WTC11 (cell line): ENCODE results near the gene REX1BD. TPM values are rescaled to one million over a fixed set of nuclear protein-coding genes. Genes with fewer than 3 reads are reported as not detected.

Experiments
- ATAC-seq: fragments of 200-7000 bp; cut with Tn5 transposase; 2 replicates; pipeline ENCODE4 v1.10.0; 2021; ENCODE audit warnings: mild to moderate bottlenecking, moderate library complexity
- CTCF ChIA-PET: fragments of 300-600 bp; sonication (Branson Sonifier 250); formaldehyde crosslinking; loops from one replicate; lab custom pipeline; 2021; ENCODE audit warnings: antibody characterized with exemption; lab: Charles Lee
- POLR2A ChIA-PET: fragments of 350-600 bp; sonication (Branson Sonifier 250); formaldehyde crosslinking; loops from one replicate; lab custom pipeline; 2021; ENCODE audit warnings: antibody characterized with exemption; lab: Charles Lee
- DNase-seq: peaks from one replicate; pipeline ENCODE4 v3.0.0; 2021; ENCODE audit warnings: low spot score
- H3K27ac Mint-ChIP-seq: 2 replicates; pipeline ENCODE4 v1.8.0; 2021; ENCODE audit warnings: mixed read lengths
- H3K27me3 Mint-ChIP-seq: 2 replicates; pipeline ENCODE4 v1.8.0; 2021; ENCODE audit warnings: low read depth, mild to moderate bottlenecking, moderate library complexity, mixed read lengths
- H3K36me3 Mint-ChIP-seq: 2 replicates; pipeline ENCODE4 v1.8.0; 2021; ENCODE audit warnings: mixed read lengths
- H3K4me1 Mint-ChIP-seq: 2 replicates; pipeline ENCODE4 v1.8.0; 2022; ENCODE audit warnings: mixed read lengths
- H3K4me3 Mint-ChIP-seq: 2 replicates; pipeline ENCODE4 v1.8.0; 2021; ENCODE audit warnings: mild to moderate bottlenecking, moderate library complexity, mixed read lengths
- H3K9me3 Mint-ChIP-seq: 2 replicates; pipeline ENCODE4 v1.8.0; 2021; ENCODE audit warnings: mixed read lengths
- EMX1 ChIP-seq: fragments of 250-450 bp; sonication (Bioruptor Pico); IDR thresholded peaks from 2 replicates; pipeline ENCODE4 v1.8.0; 2021; ENCODE audit warnings: mild to moderate bottlenecking
- FOXK1 ChIP-seq: sonication (generic); formaldehyde crosslinking; IDR thresholded peaks from 2 replicates; pipeline ENCODE4 v1.8.0; 2022; ENCODE audit warnings: mild to moderate bottlenecking, moderate library complexity, missing genetic modification reagents
- GABPB1 ChIP-seq: sonication (generic); formaldehyde crosslinking; IDR thresholded peaks from 2 replicates; pipeline ENCODE4 v1.8.1; 2023; ENCODE audit warnings: mild to moderate bottlenecking, missing genetic modification reagents
- IRF2 ChIP-seq: sonication (generic); formaldehyde crosslinking; IDR thresholded peaks from 2 replicates; pipeline ENCODE4 v1.8.0; 2022; ENCODE audit warnings: low read depth, missing genetic modification reagents, borderline replicate concordance
- KAT7 ChIP-seq: sonication (generic); formaldehyde crosslinking; IDR thresholded peaks from 2 replicates; pipeline ENCODE4 v1.8.1; 2023; ENCODE audit warnings: missing genetic modification reagents, mild to moderate bottlenecking, borderline replicate concordance
- NFATC4 ChIP-seq: fragments of 250-450 bp; sonication (Bioruptor Pico); IDR thresholded peaks from 2 replicates; pipeline ENCODE4 v1.9.0; 2021; ENCODE audit warnings: mild to moderate bottlenecking
- NFYB ChIP-seq: sonication (generic); formaldehyde crosslinking; conservative IDR thresholded peaks from 2 replicates; pipeline ENCODE4 v1.8.0; 2022; ENCODE audit warnings: low read depth, missing genetic modification reagents
- OVOL2 ChIP-seq: fragments of 250-450 bp; sonication (Bioruptor Pico); IDR thresholded peaks from 2 replicates; pipeline ENCODE4 v1.9.0; 2021; ENCODE audit warnings: mild to moderate bottlenecking, borderline replicate concordance
- TEAD1 ChIP-seq: sonication (generic); formaldehyde crosslinking; IDR thresholded peaks from 2 replicates; pipeline ENCODE4 v1.8.0; 2022; ENCODE audit warnings: mild to moderate bottlenecking, missing genetic modification reagents
- TEAD4 ChIP-seq: sonication (generic); formaldehyde crosslinking; IDR thresholded peaks from 2 replicates; pipeline ENCODE4 v1.8.0; 2022; ENCODE audit warnings: mild to moderate bottlenecking, missing genetic modification reagents
- ZNF416 ChIP-seq: fragments of 250-450 bp; sonication (Bioruptor Pico); IDR thresholded peaks from 2 replicates; pipeline ENCODE4 v1.9.0; 2021; ENCODE audit warnings: mild to moderate bottlenecking, inconsistent platforms
- total RNA-seq: library from RNA; stranded (reverse); gene quantifications from 3 replicates; pipeline ENCODE4 v1.2.3, GENCODE V29; 2021
- TF ChIP-seq, protein P1 (sequence below): sonication (generic); formaldehyde crosslinking; IDR thresholded peaks from 2 replicates; pipeline ENCODE4 v1.8.0; 2022; ENCODE audit warnings: mild to moderate bottlenecking, missing genetic modification reagents
- TF ChIP-seq, protein P2 (sequence below): sonication (generic); formaldehyde crosslinking; IDR thresholded peaks from 2 replicates; pipeline ENCODE4 v1.8.1; 2023; ENCODE audit warnings: mild to moderate bottlenecking, missing genetic modification reagents, moderate library complexity
- TF ChIP-seq, protein P3 (sequence below): sonication (generic); formaldehyde crosslinking; IDR thresholded peaks from 2 replicates; pipeline ENCODE4 v1.8.1; 2023; ENCODE audit warnings: mild to moderate bottlenecking, missing genetic modification reagents
- TF ChIP-seq, protein P4 (sequence below): sonication (generic); formaldehyde crosslinking; IDR thresholded peaks from 2 replicates; pipeline ENCODE4 v1.8.1; 2023; ENCODE audit warnings: mild to moderate bottlenecking, missing genetic modification reagents, borderline replicate concordance
- TF ChIP-seq, protein P5 (sequence below): sonication (generic); formaldehyde crosslinking; IDR thresholded peaks from 2 replicates; pipeline ENCODE4 v1.8.1; 2022; ENCODE audit warnings: mild to moderate bottlenecking, missing genetic modification reagents, moderate library complexity, borderline replicate concordance
- TF ChIP-seq, protein P6 (sequence below): fragments of 250-450 bp; sonication (Bioruptor Pico); conservative IDR thresholded peaks from 2 replicates; pipeline ENCODE4 v1.9.0; 2021; ENCODE audit warnings: mild to moderate bottlenecking
- TF ChIP-seq, protein P7 (sequence below): sonication (generic); formaldehyde crosslinking; IDR thresholded peaks from 2 replicates; pipeline ENCODE4 v1.8.0; 2023; ENCODE audit warnings: missing genetic modification reagents

Gene REX1BD
- total RNA-seq, 1 experiment from 2014 or later: 90.2 TPM

DNA sequence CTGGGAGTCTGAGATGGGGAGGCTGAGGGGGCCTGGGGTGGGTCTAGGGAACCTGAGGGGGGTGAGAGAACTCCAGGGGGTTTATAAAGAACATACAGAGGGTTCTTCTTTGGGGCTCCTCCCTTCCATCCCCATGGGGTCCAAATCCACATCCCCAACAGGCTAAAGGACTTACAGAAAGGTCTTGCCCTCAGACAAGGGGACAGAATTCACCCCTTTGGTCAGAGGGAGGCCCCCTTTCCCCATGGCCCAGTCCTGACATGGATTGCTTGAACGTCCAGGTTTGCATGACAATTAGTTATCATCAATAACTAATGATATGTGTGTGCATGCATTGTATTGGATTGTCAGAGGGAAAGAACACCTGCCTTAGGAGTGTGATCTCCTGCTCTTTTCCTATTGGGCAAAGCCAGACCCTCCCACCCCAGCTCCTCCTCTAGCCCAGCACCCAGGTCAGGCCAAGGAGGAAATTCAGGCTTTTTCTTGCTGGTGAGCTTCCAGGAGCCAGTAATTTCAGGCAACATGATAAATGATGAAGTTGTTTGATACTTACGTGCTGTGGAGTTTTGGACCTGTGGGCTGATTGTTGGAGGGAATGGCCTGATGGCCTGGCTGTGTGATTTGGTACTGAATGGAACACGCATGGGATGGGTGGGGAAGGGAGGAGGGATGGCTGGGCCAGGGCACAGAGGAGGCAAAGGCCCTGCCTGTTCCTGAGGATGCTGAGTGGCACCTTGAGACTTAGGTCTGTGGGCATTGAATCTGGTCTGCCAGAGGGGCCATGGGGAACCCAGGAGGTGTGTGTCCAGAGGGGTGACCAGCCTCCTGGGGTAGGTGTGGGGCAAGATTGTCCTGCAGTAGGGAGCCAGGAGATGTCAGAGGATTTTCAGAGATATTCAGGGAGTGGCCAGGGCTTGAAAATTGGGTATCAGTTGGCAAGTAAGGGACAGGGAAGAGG is 49.4 kb downstream of the REX1BD start:
- H3K4me3 Mint-ChIP-seq: peak overlapping the region; percentile 79
- H3K9me3 Mint-ChIP-seq: no peaks in the 10 kb centered on the region
- ATAC-seq: no peak
- no peak overlapping the region for H3K27ac Mint-ChIP-seq
- H3K27me3 Mint-ChIP-seq: peaks cover 26% of the 10 kb centered on the region
- ChIA-PET CTCF (interaction anchor here (0.6 kb wide), 1 partner anchor 15 kb away, joined by 4 read pairs; no protein-coding TSS in a partner anchor), POLR2A (no interaction called here)
- no peaks in the 10 kb centered on the region for H3K36me3 Mint-ChIP-seq
- H3K4me1 Mint-ChIP-seq: peaks cover 12% of the 10 kb centered on the region
- no peak for DNase-seq
- TF ChIP-seq, protein P1, sequence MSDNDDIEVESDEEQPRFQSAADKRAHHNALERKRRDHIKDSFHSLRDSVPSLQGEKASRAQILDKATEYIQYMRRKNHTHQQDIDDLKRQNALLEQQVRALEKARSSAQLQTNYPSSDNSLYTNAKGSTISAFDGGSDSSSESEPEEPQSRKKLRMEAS: no peak

DNA sequence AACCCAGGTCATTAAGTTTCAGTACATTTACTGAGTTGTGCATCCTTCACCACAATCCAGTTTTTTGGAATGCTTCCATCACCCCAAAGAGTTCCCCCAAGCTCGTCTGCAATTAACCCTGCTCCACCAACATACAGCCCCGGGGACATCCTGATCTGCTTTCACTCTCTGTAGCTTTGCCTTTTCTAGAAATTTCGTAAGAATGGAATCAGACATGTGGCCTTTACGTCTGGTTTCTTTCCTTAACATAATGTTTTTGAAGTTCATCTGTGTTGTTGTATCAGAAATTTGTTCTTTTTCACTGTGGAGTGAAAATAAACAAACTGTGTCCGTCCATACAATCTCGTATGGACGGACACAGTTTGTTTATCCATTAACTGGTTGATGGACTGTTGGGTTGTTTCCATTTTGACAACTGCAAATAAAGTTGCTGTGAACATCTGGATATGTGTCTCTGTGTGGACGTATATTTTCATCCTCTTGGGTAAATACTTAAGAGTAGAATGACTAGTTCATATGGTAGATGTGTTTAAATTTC is 51.2 kb downstream of the REX1BD start:
- H3K9me3 Mint-ChIP-seq: peaks cover 5% of the 10 kb centered on the region
- H3K4me3 Mint-ChIP-seq: no peak overlapping the region
- ChIA-PET POLR2A (no interaction called here), CTCF (interaction anchor here (0.9 kb wide), 1 partner anchor 33 kb away, joined by 3 read pairs; no protein-coding TSS in a partner anchor)
- no peak overlapping the region for H3K27ac Mint-ChIP-seq
- no peak for DNase-seq
- peaks cover 18% of the 10 kb centered on the region for H3K4me1 Mint-ChIP-seq
- peaks cover 9% of the 10 kb centered on the region for H3K27me3 Mint-ChIP-seq
- no peak for ATAC-seq
- TF ChIP-seq EMX1 (CRISPR knock-in tag) (no peak), OVOL2 (CRISPR knock-in tag) (no peak), GABPB1 (CRISPR knock-in tag) (no peak), KAT7 (CRISPR knock-in tag) (no peak), NFATC4 (CRISPR knock-in tag) (no peak), ZNF416 (no peak), NFYB (CRISPR knock-in tag) (no peak), IRF2 (no peak), TEAD4 (CRISPR knock-in tag) (no peak), FOXK1 (CRISPR knock-in tag) (no peak), TEAD1 (CRISPR knock-in tag) (no peak)
- TF ChIP-seq, protein P2, sequence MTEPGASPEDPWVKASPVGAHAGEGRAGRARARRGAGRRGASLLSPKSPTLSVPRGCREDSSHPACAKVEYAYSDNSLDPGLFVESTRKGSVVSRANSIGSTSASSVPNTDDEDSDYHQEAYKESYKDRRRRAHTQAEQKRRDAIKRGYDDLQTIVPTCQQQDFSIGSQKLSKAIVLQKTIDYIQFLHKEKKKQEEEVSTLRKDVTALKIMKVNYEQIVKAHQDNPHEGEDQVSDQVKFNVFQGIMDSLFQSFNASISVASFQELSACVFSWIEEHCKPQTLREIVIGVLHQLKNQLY (CRISPR knock-in tag): no peak
- TF ChIP-seq, protein P3, sequence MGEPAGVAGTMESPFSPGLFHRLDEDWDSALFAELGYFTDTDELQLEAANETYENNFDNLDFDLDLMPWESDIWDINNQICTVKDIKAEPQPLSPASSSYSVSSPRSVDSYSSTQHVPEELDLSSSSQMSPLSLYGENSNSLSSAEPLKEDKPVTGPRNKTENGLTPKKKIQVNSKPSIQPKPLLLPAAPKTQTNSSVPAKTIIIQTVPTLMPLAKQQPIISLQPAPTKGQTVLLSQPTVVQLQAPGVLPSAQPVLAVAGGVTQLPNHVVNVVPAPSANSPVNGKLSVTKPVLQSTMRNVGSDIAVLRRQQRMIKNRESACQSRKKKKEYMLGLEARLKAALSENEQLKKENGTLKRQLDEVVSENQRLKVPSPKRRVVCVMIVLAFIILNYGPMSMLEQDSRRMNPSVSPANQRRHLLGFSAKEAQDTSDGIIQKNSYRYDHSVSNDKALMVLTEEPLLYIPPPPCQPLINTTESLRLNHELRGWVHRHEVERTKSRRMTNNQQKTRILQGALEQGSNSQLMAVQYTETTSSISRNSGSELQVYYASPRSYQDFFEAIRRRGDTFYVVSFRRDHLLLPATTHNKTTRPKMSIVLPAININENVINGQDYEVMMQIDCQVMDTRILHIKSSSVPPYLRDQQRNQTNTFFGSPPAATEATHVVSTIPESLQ: no peak
- TF ChIP-seq, protein P4, sequence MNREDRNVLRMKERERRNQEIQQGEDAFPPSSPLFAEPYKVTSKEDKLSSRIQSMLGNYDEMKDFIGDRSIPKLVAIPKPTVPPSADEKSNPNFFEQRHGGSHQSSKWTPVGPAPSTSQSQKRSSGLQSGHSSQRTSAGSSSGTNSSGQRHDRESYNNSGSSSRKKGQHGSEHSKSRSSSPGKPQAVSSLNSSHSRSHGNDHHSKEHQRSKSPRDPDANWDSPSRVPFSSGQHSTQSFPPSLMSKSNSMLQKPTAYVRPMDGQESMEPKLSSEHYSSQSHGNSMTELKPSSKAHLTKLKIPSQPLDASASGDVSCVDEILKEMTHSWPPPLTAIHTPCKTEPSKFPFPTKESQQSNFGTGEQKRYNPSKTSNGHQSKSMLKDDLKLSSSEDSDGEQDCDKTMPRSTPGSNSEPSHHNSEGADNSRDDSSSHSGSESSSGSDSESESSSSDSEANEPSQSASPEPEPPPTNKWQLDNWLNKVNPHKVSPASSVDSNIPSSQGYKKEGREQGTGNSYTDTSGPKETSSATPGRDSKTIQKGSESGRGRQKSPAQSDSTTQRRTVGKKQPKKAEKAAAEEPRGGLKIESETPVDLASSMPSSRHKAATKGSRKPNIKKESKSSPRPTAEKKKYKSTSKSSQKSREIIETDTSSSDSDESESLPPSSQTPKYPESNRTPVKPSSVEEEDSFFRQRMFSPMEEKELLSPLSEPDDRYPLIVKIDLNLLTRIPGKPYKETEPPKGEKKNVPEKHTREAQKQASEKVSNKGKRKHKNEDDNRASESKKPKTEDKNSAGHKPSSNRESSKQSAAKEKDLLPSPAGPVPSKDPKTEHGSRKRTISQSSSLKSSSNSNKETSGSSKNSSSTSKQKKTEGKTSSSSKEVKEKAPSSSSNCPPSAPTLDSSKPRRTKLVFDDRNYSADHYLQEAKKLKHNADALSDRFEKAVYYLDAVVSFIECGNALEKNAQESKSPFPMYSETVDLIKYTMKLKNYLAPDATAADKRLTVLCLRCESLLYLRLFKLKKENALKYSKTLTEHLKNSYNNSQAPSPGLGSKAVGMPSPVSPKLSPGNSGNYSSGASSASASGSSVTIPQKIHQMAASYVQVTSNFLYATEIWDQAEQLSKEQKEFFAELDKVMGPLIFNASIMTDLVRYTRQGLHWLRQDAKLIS: no peak
- TF ChIP-seq, protein P5, sequence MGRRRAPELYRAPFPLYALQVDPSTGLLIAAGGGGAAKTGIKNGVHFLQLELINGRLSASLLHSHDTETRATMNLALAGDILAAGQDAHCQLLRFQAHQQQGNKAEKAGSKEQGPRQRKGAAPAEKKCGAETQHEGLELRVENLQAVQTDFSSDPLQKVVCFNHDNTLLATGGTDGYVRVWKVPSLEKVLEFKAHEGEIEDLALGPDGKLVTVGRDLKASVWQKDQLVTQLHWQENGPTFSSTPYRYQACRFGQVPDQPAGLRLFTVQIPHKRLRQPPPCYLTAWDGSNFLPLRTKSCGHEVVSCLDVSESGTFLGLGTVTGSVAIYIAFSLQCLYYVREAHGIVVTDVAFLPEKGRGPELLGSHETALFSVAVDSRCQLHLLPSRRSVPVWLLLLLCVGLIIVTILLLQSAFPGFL: no peak
- TF ChIP-seq, protein P6, sequence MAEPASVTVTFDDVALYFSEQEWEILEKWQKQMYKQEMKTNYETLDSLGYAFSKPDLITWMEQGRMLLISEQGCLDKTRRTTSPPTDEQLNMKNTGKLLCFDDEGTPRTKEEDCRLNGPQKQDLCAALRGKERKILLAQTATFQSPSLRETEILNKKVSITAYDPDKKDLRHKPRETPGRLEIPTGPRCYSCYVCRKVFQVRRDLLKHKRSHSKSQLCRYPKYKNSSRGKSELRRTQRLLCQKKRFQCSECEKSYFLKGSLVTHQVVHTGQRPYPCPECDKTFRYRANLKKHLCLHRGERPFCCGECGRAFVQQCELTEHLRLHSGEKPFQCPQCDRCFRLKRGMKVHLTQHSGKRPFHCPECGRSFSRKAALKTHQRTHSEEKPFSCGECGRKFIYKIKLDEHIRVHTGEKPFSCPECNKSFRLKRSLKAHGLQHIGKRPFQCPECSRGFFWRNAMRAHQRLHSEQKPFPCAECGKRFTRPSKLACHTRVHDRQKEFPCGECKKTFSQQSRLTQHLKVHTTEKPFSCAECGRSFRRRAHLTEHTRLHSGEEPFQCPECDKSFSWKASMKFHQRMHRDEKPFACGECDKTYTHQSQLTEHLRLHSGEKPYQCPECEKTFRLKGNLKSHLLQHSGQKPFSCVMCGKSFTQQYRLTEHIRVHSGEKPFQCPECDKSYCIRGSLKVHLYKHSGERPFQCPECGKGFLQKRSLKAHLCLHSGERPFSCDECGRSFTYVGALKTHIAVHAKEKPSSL: no peak
- TF ChIP-seq, protein P7, sequence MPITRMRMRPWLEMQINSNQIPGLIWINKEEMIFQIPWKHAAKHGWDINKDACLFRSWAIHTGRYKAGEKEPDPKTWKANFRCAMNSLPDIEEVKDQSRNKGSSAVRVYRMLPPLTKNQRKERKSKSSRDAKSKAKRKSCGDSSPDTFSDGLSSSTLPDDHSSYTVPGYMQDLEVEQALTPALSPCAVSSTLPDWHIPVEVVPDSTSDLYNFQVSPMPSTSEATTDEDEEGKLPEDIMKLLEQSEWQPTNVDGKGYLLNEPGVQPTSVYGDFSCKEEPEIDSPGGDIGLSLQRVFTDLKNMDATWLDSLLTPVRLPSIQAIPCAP (CRISPR knock-in tag): no peak
- TF ChIP-seq, all 79 proteins: peak for 0
- H3K36me3 Mint-ChIP-seq: no peaks in the 10 kb centered on the region
